K562 (cell line): ENCODE measurements around the gene CEP131. TPM values are rescaled to one million over a fixed set of nuclear protein-coding genes. Genes with fewer than 3 reads are reported as not detected.
A peak's percentile ranks its signal among the peaks of the same experiment; 100 is the strongest.

ENCODE experiments used
- ATAC-seq: fragments of 200-7000 bp; cut with Tn5 transposase; 3 replicates; pipeline ENCODE4 v1.9.1; 2020; ENCODE audit warnings: moderate library complexity
- BruUV-seq: library from RNA; stranded (reverse); fragments of 400-500 nt; replicated peaks from 2 replicates; lab custom pipeline; 2021; lab: Mats Ljungman, UMichigan
- CTCF ChIA-PET: fragments of 300-600 bp; formaldehyde crosslinking; extraction: SDS; loops from one replicate; lab custom pipeline; 2021; ENCODE audit warnings: low intra/inter-chr PET ratio; lab: Yijun Ruan, JAX
- POLR2A ChIA-PET: fragments of 300-600, 350-650 bp; sonication (Branson Sonifier 250); formaldehyde crosslinking; extraction: SDS; loops from one replicate; lab custom pipeline; 2021; ENCODE audit warnings: antibody characterized with exemption, inconsistent platforms; lab: Yijun Ruan, JAX
- DNase-seq, 4 experiments: peaks; one replicate each; pipeline versions ENCODE4 v3.0.0 to v3.0.0-alpha.2; 2011 to 2018; ENCODE audit warnings: low spot score in 3 of 4, mixed read lengths in 3 of 4; ENCODE audit errors: extremely low read depth in 1 of 4
- FAIRE-seq: peaks from 2 replicates; lab custom pipeline; 2011; peaks lifted over from hg19 to GRCh38; lab: Jason Lieb, UNC
- H2AFZ ChIP-seq: 2 replicates; pipeline ENCODE4 v1.6.0; 2011; ENCODE audit warnings: low read depth, low read length, control low read depth, inconsistent platforms
- H3K27ac ChIP-seq: fragments of 200-600 bp; 3 replicates; pipeline ENCODE4 v1.8.0; 2011; ENCODE audit warnings: low read depth, mild to moderate bottlenecking, control low read depth, inconsistent platforms, low read length, moderate library complexity, mixed read lengths; ENCODE audit errors: extremely low read depth
- H3K27me3 ChIP-seq, 2 experiments: fragments of 300-600 bp in 1 of 2; 2 replicates in 1 of 2; 3 replicates in 1 of 2; pipeline versions ENCODE4 v1.6.0 to v1.8.0; 2011; ENCODE audit warnings: inconsistent platforms in 2 of 2, low read length in 2 of 2, mild to moderate bottlenecking in 1 of 2, mixed read lengths in 1 of 2, moderate library complexity in 1 of 2; ENCODE audit not compliant: control insufficient read depth in 2 of 2, insufficient read depth in 2 of 2
- H3K36me3 ChIP-seq: fragments of 300-600 bp; 3 replicates; pipeline ENCODE4 v1.8.0; 2011; ENCODE audit warnings: mild to moderate bottlenecking, low read length, inconsistent platforms; ENCODE audit not compliant: control insufficient read depth, insufficient read depth
- H3K4me1 ChIP-seq, 2 experiments: fragments of 200-600 bp in 1 of 2; replicated peaks in 1 of 2; 2 replicates in 1 of 2; 3 replicates in 1 of 2; pipeline versions ENCODE4 v1.5.1 to v1.8.0; 2011; ENCODE audit warnings: inconsistent platforms in 2 of 2, low read length in 2 of 2, mild to moderate bottlenecking in 1 of 2, mixed read lengths in 1 of 2, moderate library complexity in 1 of 2; ENCODE audit not compliant: control insufficient read depth in 2 of 2, insufficient read depth in 2 of 2
- H3K4me2 ChIP-seq: 2 replicates; pipeline ENCODE4 v1.6.1; 2011; ENCODE audit warnings: low read length, control low read depth, inconsistent platforms, mixed read lengths; ENCODE audit not compliant: insufficient read depth
- H3K4me3 ChIP-seq: fragments of 200-600 bp; sonication (generic), shearing (Covaris generic); 2 replicates; pipeline ENCODE4 v1.5.1; 2016; ENCODE audit warnings: control low read depth, inconsistent platforms
- H3K79me2 ChIP-seq: fragments of 200-600 bp; 3 replicates; pipeline ENCODE4 v1.8.0; 2011; ENCODE audit warnings: low read length, inconsistent platforms; ENCODE audit not compliant: control insufficient read depth, insufficient read depth
- H3K9ac ChIP-seq, 2 experiments: 2 replicates each; pipeline versions ENCODE4 v1.6.0 to v1.6.1; 2011; ENCODE audit warnings: low read depth in 2 of 2, low read length in 2 of 2, control low read depth in 1 of 2, inconsistent platforms in 1 of 2, mild to moderate bottlenecking in 1 of 2, mixed read lengths in 1 of 2; ENCODE audit not compliant: insufficient read depth in 1 of 2
- H3K9me1 ChIP-seq: one replicate; pipeline ENCODE4 v1.6.0; 2011; ENCODE audit warnings: inconsistent platforms, mild to moderate bottlenecking, low read length, moderate library complexity; ENCODE audit not compliant: control insufficient read depth, insufficient read depth
- H3K9me3 ChIP-seq: replicated peaks from 2 replicates; pipeline ENCODE4 v1.5.1; 2011; ENCODE audit warnings: low read depth, low read length, inconsistent platforms; ENCODE audit not compliant: control insufficient read depth, insufficient read depth
- H4K20me1 ChIP-seq: replicated peaks from 2 replicates; pipeline ENCODE4 v1.6.1; 2011; ENCODE audit warnings: low read length, inconsistent platforms, mixed read lengths; ENCODE audit not compliant: control insufficient read depth, insufficient read depth
- CBFB ChIP-seq: sonication (generic); formaldehyde crosslinking; IDR thresholded peaks from 2 replicates; pipeline ENCODE4 v1.4.0; 2020; ENCODE audit warnings: mild to moderate bottlenecking, missing genetic modification reagents
- GTF2E2 ChIP-seq: fragments of 200-800 bp; sonication (Bioruptor generic); IDR thresholded peaks from 2 replicates; pipeline ENCODE4 v1.6.1; 2016; ENCODE audit warnings: missing genetic modification characterization, missing compliant biosample characterization
- MCM3 ChIP-seq: fragments of 450-650 bp; IDR thresholded peaks from 2 replicates; pipeline ENCODE4 v1.6.1; 2016
- MEF2A ChIP-seq: IDR thresholded peaks from 2 replicates; pipeline ENCODE4 v1.6.1; 2011; ENCODE audit warnings: low read depth, mild to moderate bottlenecking, low read length, moderate library complexity; ENCODE audit not compliant: control insufficient read depth
- MTA2 ChIP-seq: fragments of 450-650 bp; IDR thresholded peaks from 2 replicates; pipeline ENCODE4 v1.6.1; 2016; ENCODE audit warnings: low read depth
- RB1 ChIP-seq: fragments of 450-650 bp; IDR thresholded peaks from 2 replicates; pipeline ENCODE4 v1.6.1; 2017; ENCODE audit warnings: low read depth, mild to moderate bottlenecking
- RFX5 ChIP-seq: IDR thresholded peaks from 2 replicates; pipeline ENCODE4 v1.6.1; 2011; ENCODE audit warnings: low read depth, mild to moderate bottlenecking, improper control_type of control experiment, low read length
- SIX5 ChIP-seq, 2 experiments: IDR thresholded peaks; 2 replicates each; pipeline ENCODE4 v1.6.1; 2011; ENCODE audit warnings: low read length in 2 of 2, borderline replicate concordance in 1 of 2, low read depth in 1 of 2, mild to moderate bottlenecking in 1 of 2, moderate library complexity in 1 of 2; ENCODE audit not compliant: insufficient read depth in 1 of 2
- TGIF2 ChIP-seq: sonication (generic); formaldehyde crosslinking; IDR thresholded peaks from 2 replicates; pipeline ENCODE4 v1.8.1; 2022; ENCODE audit warnings: mild to moderate bottlenecking, missing genetic modification reagents, moderate library complexity
- ZFP1 ChIP-seq: fragments of 450-650 bp; formaldehyde crosslinking; IDR thresholded peaks from 2 replicates; pipeline ENCODE4 v1.4.0; 2020; ENCODE audit warnings: mild to moderate bottlenecking, mixed read lengths
- ZNF395 ChIP-seq: fragments of 200-800 bp; sonication (Bioruptor generic); IDR thresholded peaks from 2 replicates; pipeline ENCODE4 v1.6.1; 2017; ENCODE audit warnings: missing genetic modification characterization, missing compliant biosample characterization
- WGBS: fragments of 100-300 bp; shearing (Covaris generic); methylation state at CpG from one replicate; pipeline ENCODE4 v1.1.6; 2016; ENCODE audit warnings: low coverage, mixed read lengths; ENCODE audit not compliant: insufficient coverage; ENCODE audit errors: missing lambda C conversion rate; 5-methylcytosine and 5-hydroxymethylcytosine counted together
- in situ Hi-C: fragments of 300-500 bp; cut with MboI; formaldehyde crosslinking; loops from 4 replicates; pipeline ENCODE4 v1.15.0; 2018; ENCODE audit warnings: inconsistent platforms, mixed read lengths
- intact Hi-C: fragments of 100-400 bp; cut with micrococcal nuclease; formaldehyde crosslinking; loops from 2 replicates; pipeline ENCODE4 v1.14.2; 2022
- polyA plus RNA-seq, 8 experiments: library from polyadenylated mRNA; depleted of rRNA in 4 of 8; stranded (reverse) in 5 of 8; unstranded in 3 of 8; fragments of >200 nt; fragmentation: Nextera tagmentation in 2 of 8; fragmentation: Illumina TruSeq in 1 of 8; extraction: Ambion mirVana in 2 of 8; extraction: Trizol in 1 of 8; gene quantifications; 2 replicates each; pipeline versions ENCODE4 v1.2.1 to v1.2.3, GENCODE V29; 2011 to 2014; ENCODE audit warnings: inconsistent platforms in 1 of 8, missing spikeins in 1 of 8
- total RNA-seq, 7 experiments: library from RNA; depleted of rRNA in 6 of 7; stranded (reverse); fragments of >200 nt in 6 of 7; fragmentation: Illumina TruSeq in 2 of 7; extraction: Trizol in 2 of 7; gene quantifications; 2 replicates each; pipeline versions ENCODE4 v1.2.1 to v1.2.3, GENCODE V29; 2011 to 2021; ENCODE audit warnings: low replicate concordance in 1 of 7
- TF ChIP-seq, protein P1 (sequence below): IDR thresholded peaks from 3 replicates; pipeline ENCODE4 v1.6.1; 2011; ENCODE audit warnings: borderline replicate concordance, mild to moderate bottlenecking, moderate library complexity; ENCODE audit not compliant: insufficient read length; ENCODE audit errors: extremely low read depth
- TF ChIP-seq, protein P2 (sequence below): fragments of 450-650 bp; IDR thresholded peaks from one replicate; pipeline ENCODE4 v1.6.1; 2018; ENCODE audit warnings: mild to moderate bottlenecking, moderate library complexity; ENCODE audit not compliant: partially characterized antibody

Gene CEP131
- total and polyA plus RNA-seq, 9 of the 15 experiments (the other 6 are each of a cell fraction or from before 2014, with no cell fraction given) = 0.24 to 21.2 (median 2.3) TPM

DNA sequence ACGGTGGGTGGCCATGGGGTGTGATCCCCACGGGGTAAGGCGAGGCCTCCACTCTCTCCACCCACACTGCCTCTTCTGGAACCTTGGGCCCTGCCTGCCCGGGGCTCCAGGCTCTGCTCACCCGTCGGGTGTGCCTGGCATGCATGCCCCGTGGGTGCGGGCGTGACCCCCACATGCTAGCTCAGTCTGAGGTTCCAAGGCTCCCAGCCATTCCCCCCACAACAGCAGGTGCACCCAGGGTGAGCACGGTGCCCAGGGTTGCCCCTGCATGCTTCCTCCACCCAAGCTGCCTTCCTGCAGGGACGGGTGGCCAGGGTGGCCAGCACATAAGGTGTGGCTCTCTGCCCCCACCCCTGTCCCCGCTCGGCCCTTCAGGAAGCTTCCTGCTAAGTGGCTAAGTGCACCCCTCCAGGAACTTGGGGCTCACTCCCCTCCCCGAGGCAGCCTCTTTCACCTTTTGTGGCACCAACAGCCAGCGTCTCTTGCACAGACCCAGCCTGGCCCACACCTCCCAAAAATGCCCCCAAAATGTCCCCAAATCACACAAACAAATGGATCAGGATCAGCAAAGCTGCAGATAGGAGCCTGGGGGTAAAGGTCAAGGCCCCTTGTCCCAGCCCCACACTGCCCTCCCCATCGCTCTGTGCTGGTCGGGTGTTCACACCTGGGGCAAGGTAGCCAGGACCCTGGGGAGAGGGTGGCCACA lies 78.9 kb downstream of the CEP131 start (continued):
- TF ChIP-seq MTA2 (no peak), MEF2A (no peak), TGIF2 (CRISPR knock-in tag) (no peak), MCM3 (no peak), RFX5 (no peak), ZFP1 (CRISPR knock-in tag) (no peak)

- H4K20me1 ChIP-seq = no peaks in the 10 kb centered on the region
- 34% methylated on average over 11 of the region's 11 CpGs for WGBS
- DNase-seq (no peak), ATAC-seq (peak; percentile 58), FAIRE-seq (no peak)
- H3K9ac ChIP-seq = peak overlapping the region in 1 of 2 experiments; percentile 83; a peak in 2 of 4 replicates
- no TSS peak for BruUV-seq
- H3K79me2 ChIP-seq = no peaks in the 10 kb centered on the region
- intact Hi-C loops (loop anchor here (2.0 to 5.0 kb wide), 2 partner anchors 58 to 84 kb away; no protein-coding TSS in a partner anchor), in situ Hi-C loops (loop anchor here (25.0 kb wide), 1 partner anchor 94 kb away; the partner anchor contains the start of genes NDUFAF8 and TEPSIN)
- peaks cover 2 to 31% of the 10 kb centered on the region in 2 experiments; a peak in 3 of 5 replicates for H3K27me3 ChIP-seq
- no peaks in the 10 kb centered on the region for H3K9me3 ChIP-seq
- H3K27ac ChIP-seq = no peak overlapping the region
- peaks cover 9 to 32% of the 10 kb centered on the region in 2 experiments; a peak in 3 of 5 replicates for H3K4me1 ChIP-seq
- H3K9me1 ChIP-seq = no peaks in the 10 kb centered on the region
- CTCF ChIA-PET = interaction anchor here (0.8 to 2.4 kb wide), 2 partner anchors 87 to 99 kb away, joined by 8 to 17 read pairs; no protein-coding TSS in a partner anchor
- POLR2A ChIA-PET = interaction anchor here (2.8 kb wide), 1 partner anchor 10 kb away, joined by 15 read pairs; no protein-coding TSS in a partner anchor
- H2AFZ ChIP-seq = peak overlapping the region; percentile 89
- H3K4me3 ChIP-seq = no peak overlapping the region
- no peaks in the 10 kb centered on the region for H3K36me3 ChIP-seq
- H3K4me2 ChIP-seq = no peak overlapping the region
- TF ChIP-seq RB1 = no peak
- TF ChIP-seq SIX5 (IDR thresholded peaks at IDR 0.05; ENCODE audit: borderline replicate concordance in 1 of 2, insufficient read depth in 1 of 2, low read depth in 1 of 2, low read length in 2 of 2) = no peak
- no peak for TF ChIP-seq GTF2E2
- no peak for TF ChIP-seq CBFB (CRISPR knock-in tag)
- no peak for TF ChIP-seq ZNF395 (CRISPR knock-in tag)
- TF ChIP-seq, protein P1, sequence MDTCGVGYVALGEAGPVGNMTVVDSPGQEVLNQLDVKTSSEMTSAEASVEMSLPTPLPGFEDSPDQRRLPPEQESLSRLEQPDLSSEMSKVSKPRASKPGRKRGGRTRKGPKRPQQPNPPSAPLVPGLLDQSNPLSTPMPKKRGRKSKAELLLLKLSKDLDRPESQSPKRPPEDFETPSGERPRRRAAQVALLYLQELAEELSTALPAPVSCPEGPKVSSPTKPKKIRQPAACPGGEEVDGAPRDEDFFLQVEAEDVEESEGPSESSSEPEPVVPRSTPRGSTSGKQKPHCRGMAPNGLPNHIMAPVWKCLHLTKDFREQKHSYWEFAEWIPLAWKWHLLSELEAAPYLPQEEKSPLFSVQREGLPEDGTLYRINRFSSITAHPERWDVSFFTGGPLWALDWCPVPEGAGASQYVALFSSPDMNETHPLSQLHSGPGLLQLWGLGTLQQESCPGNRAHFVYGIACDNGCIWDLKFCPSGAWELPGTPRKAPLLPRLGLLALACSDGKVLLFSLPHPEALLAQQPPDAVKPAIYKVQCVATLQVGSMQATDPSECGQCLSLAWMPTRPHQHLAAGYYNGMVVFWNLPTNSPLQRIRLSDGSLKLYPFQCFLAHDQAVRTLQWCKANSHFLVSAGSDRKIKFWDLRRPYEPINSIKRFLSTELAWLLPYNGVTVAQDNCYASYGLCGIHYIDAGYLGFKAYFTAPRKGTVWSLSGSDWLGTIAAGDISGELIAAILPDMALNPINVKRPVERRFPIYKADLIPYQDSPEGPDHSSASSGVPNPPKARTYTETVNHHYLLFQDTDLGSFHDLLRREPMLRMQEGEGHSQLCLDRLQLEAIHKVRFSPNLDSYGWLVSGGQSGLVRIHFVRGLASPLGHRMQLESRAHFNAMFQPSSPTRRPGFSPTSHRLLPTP = no peak
- TF ChIP-seq, protein P2, sequence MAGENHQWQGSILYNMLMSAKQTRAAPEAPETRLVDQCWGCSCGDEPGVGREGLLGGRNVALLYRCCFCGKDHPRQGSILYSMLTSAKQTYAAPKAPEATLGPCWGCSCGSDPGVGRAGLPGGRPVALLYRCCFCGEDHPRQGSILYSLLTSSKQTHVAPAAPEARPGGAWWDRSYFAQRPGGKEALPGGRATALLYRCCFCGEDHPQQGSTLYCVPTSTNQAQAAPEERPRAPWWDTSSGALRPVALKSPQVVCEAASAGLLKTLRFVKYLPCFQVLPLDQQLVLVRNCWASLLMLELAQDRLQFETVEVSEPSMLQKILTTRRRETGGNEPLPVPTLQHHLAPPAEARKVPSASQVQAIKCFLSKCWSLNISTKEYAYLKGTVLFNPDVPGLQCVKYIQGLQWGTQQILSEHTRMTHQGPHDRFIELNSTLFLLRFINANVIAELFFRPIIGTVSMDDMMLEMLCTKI = no peak
These were observed 79.6 kb downstream of the CEP131 start for GRCh38 chr17:81143200-81143527.
